HEK293 (cell line): ENCODE data around the gene PUM1.

Experiments
- CTCF ChIP-seq: fragments of 450-650 bp; formaldehyde crosslinking; IDR thresholded peaks from 2 replicates; pipeline ENCODE4 v1.5.1; 2016; ENCODE audit warnings: missing biosample characterization, missing genetic modification characterization
- GLIS2 ChIP-seq: fragments of 450-650 bp; formaldehyde crosslinking; IDR thresholded peaks from 2 replicates; pipeline ENCODE4 v1.5.1; 2016; ENCODE audit warnings: missing biosample characterization, missing genetic modification characterization
- KLF1 ChIP-seq: fragments of 450-650 bp; formaldehyde crosslinking; IDR thresholded peaks from 2 replicates; pipeline ENCODE4 v1.5.1; 2016; ENCODE audit warnings: missing biosample characterization, missing genetic modification characterization
- SCRT1 ChIP-seq: fragments of 450-650 bp; formaldehyde crosslinking; IDR thresholded peaks from 2 replicates; pipeline ENCODE4 v1.5.1; 2016; ENCODE audit warnings: missing biosample characterization, missing genetic modification characterization, borderline replicate concordance
- SETDB1 ChIP-seq: IDR thresholded peaks from one replicate; pipeline ENCODE4 v1.6.1; 2017; ENCODE audit warnings: mild to moderate bottlenecking, low read length, moderate library complexity, mixed read lengths; ENCODE audit not compliant: insufficient read length
- TCF7L2 ChIP-seq: IDR thresholded peaks from 2 replicates; pipeline ENCODE4 v1.6.1; 2011; ENCODE audit warnings: low read depth, mild to moderate bottlenecking, inconsistent platforms, low read length, moderate library complexity, borderline replicate concordance
- TF ChIP-seq, protein P1 (sequence below): fragments of 450-650 bp; formaldehyde crosslinking; IDR thresholded peaks from 2 replicates; pipeline ENCODE4 v1.5.1; 2016; ENCODE audit warnings: missing biosample characterization, missing genetic modification characterization
- TF ChIP-seq, protein P2 (sequence below): IDR thresholded peaks from 2 replicates; pipeline ENCODE4 v1.6.1; 2011; ENCODE audit warnings: mild to moderate bottlenecking, low read depth, low read length, borderline replicate concordance
- TF ChIP-seq, protein P3 (sequence below): fragments of 450-650 bp; formaldehyde crosslinking; IDR thresholded peaks from 2 replicates; pipeline ENCODE4 v1.5.1; 2016; ENCODE audit warnings: missing biosample characterization, missing genetic modification characterization

- no peak for TF ChIP-seq CTCF
- TF ChIP-seq KLF1 (tag by site-specific recombination): no peak
- TF ChIP-seq, protein P1, sequence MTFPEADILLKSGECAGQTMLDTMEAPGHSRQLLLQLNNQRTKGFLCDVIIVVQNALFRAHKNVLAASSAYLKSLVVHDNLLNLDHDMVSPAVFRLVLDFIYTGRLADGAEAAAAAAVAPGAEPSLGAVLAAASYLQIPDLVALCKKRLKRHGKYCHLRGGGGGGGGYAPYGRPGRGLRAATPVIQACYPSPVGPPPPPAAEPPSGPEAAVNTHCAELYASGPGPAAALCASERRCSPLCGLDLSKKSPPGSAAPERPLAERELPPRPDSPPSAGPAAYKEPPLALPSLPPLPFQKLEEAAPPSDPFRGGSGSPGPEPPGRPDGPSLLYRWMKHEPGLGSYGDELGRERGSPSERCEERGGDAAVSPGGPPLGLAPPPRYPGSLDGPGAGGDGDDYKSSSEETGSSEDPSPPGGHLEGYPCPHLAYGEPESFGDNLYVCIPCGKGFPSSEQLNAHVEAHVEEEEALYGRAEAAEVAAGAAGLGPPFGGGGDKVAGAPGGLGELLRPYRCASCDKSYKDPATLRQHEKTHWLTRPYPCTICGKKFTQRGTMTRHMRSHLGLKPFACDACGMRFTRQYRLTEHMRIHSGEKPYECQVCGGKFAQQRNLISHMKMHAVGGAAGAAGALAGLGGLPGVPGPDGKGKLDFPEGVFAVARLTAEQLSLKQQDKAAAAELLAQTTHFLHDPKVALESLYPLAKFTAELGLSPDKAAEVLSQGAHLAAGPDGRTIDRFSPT (tag by site-specific recombination): no peak
- TF ChIP-seq, protein P2, sequence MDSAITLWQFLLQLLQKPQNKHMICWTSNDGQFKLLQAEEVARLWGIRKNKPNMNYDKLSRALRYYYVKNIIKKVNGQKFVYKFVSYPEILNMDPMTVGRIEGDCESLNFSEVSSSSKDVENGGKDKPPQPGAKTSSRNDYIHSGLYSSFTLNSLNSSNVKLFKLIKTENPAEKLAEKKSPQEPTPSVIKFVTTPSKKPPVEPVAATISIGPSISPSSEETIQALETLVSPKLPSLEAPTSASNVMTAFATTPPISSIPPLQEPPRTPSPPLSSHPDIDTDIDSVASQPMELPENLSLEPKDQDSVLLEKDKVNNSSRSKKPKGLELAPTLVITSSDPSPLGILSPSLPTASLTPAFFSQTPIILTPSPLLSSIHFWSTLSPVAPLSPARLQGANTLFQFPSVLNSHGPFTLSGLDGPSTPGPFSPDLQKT: no peak
- TF ChIP-seq GLIS2 (tag by site-specific recombination): no peak
- TF ChIP-seq SETDB1: no peak
- no peak for TF ChIP-seq SCRT1
- TF ChIP-seq, protein P3, sequence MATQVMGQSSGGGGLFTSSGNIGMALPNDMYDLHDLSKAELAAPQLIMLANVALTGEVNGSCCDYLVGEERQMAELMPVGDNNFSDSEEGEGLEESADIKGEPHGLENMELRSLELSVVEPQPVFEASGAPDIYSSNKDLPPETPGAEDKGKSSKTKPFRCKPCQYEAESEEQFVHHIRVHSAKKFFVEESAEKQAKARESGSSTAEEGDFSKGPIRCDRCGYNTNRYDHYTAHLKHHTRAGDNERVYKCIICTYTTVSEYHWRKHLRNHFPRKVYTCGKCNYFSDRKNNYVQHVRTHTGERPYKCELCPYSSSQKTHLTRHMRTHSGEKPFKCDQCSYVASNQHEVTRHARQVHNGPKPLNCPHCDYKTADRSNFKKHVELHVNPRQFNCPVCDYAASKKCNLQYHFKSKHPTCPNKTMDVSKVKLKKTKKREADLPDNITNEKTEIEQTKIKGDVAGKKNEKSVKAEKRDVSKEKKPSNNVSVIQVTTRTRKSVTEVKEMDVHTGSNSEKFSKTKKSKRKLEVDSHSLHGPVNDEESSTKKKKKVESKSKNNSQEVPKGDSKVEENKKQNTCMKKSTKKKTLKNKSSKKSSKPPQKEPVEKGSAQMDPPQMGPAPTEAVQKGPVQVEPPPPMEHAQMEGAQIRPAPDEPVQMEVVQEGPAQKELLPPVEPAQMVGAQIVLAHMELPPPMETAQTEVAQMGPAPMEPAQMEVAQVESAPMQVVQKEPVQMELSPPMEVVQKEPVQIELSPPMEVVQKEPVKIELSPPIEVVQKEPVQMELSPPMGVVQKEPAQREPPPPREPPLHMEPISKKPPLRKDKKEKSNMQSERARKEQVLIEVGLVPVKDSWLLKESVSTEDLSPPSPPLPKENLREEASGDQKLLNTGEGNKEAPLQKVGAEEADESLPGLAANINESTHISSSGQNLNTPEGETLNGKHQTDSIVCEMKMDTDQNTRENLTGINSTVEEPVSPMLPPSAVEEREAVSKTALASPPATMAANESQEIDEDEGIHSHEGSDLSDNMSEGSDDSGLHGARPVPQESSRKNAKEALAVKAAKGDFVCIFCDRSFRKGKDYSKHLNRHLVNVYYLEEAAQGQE (tag by site-specific recombination): no peak
- no peak for TF ChIP-seq TCF7L2
Measured at GRCh38 chr1:31073044-31073443, 7.5 kb upstream of the PUM1 start.
